HL-60 (cell line): ENCODE data around the gene NPR2.

Experiments used
- GABPA ChIP-seq: IDR thresholded peaks from 2 replicates; pipeline ENCODE4 v1.6.1; 2012; ENCODE audit warnings: low read depth
- POLR2AphosphoS5 ChIP-seq: IDR thresholded peaks from 2 replicates; pipeline ENCODE4 v1.6.1; 2012; ENCODE audit warnings: low read depth
- SPI1 ChIP-seq: IDR thresholded peaks from 2 replicates; pipeline ENCODE4 v1.6.1; 2012; ENCODE audit warnings: low read depth, mild to moderate bottlenecking, borderline replicate concordance
- TF ChIP-seq, protein P1 (sequence below): IDR thresholded peaks from one replicate; pipeline ENCODE4 v1.5.1; 2011; ENCODE audit warnings: low read length, control low read depth, inconsistent platforms; ENCODE audit not compliant: insufficient read depth

DNA sequence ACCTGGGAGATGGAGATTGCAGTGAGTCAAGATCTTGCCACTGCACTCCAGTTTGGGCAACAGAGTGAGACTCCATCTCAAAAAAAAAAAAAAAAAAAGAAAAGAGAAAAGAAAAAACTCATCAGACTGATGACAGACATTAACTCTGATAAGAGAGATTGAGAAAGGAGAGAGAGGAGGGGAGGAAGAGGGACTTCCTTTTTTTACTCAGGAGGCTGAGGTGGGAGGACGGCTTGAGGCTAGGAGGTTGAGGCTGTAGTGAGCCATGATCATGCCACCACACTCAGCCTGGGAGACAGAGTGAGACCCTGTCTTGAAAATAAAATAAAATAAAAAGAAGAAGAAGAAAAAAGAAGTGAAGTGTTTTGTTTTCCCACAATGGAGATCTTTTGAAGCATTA lies 27.6 kb upstream of the NPR2 start:
- TF ChIP-seq, protein P1, sequence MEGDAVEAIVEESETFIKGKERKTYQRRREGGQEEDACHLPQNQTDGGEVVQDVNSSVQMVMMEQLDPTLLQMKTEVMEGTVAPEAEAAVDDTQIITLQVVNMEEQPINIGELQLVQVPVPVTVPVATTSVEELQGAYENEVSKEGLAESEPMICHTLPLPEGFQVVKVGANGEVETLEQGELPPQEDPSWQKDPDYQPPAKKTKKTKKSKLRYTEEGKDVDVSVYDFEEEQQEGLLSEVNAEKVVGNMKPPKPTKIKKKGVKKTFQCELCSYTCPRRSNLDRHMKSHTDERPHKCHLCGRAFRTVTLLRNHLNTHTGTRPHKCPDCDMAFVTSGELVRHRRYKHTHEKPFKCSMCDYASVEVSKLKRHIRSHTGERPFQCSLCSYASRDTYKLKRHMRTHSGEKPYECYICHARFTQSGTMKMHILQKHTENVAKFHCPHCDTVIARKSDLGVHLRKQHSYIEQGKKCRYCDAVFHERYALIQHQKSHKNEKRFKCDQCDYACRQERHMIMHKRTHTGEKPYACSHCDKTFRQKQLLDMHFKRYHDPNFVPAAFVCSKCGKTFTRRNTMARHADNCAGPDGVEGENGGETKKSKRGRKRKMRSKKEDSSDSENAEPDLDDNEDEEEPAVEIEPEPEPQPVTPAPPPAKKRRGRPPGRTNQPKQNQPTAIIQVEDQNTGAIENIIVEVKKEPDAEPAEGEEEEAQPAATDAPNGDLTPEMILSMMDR, result no peak
- TF ChIP-seq POLR2AphosphoS5, result no peak
- TF ChIP-seq SPI1, result peak; percentile 55; the same call in 1 of the 2 replicates
- no peak for TF ChIP-seq GABPA
